ENCODE data around the gene CCR7.

- TF ChIP-seq CTCF (conservative IDR thresholded peaks at IDR 0.05; ENCODE audit: low read depth, low read length) (no peak), EZH2 (IDR thresholded peaks at IDR 0.05; ENCODE audit: borderline replicate concordance, low read depth, low read length, poor library complexity, severe bottlenecking) (no peak)
Measured at GRCh38 chr17:40608061-40608581, 42.8 kb upstream of the CCR7 start.
